PC-9 (cell line): ENCODE results near the gene SNAI3. TPM values are rescaled to one million over a fixed set of nuclear protein-coding genes. Genes with fewer than 3 reads are reported as not detected.

Experiments used
- BruUV-seq: library from RNA; stranded (reverse); fragments of 400-500 nt; replicated peaks from 2 replicates; lab custom pipeline; 2021; lab: Mats Ljungman, UMichigan
- CTCF ChIA-PET: fragments of 300-600 bp; sonication (Branson Sonifier 250); formaldehyde crosslinking; loops from one replicate; lab custom pipeline; 2022; ENCODE audit warnings: antibody characterized with exemption; lab: Charles Lee
- POLR2A ChIA-PET: fragments of 300-600 bp; sonication (Branson Sonifier 250); formaldehyde crosslinking; loops from one replicate; lab custom pipeline; 2022; ENCODE audit warnings: antibody characterized with exemption; ENCODE audit not compliant: unreplicated experiment; lab: Charles Lee
- DNase-seq, 2 experiments: peaks; one replicate each; pipeline versions ENCODE4 v3.0.0 to v3.0.0-alpha.2; 2015 to 2022; ENCODE audit warnings: mixed read lengths in 1 of 2
- H2AFZ ChIP-seq: fragments of 200-600 bp; sonication (generic); 2 replicates; pipeline ENCODE4 v1.8.1; 2017; ENCODE audit warnings: antibody characterized with exemption
- H3F3A ChIP-seq: fragments of 200-600 bp; sonication (generic); 2 replicates; pipeline ENCODE4 v1.8.1; 2017; ENCODE audit warnings: antibody characterized with exemption, mild to moderate bottlenecking, low read depth; ENCODE audit not compliant: insufficient read depth
- H3K27ac ChIP-seq: fragments of 200-600 bp; sonication (generic); 2 replicates; pipeline ENCODE4 v1.6.1; 2016; ENCODE audit warnings: mixed run types
- H3K27me3 ChIP-seq: fragments of 200-600 bp; sonication (generic); 2 replicates; pipeline ENCODE4 v1.6.1; 2016; ENCODE audit warnings: low read depth, mixed run types; ENCODE audit not compliant: insufficient read depth
- H3K36me3 ChIP-seq: fragments of 200-600 bp; sonication (generic); 2 replicates; pipeline ENCODE4 v1.6.1; 2016; ENCODE audit warnings: low read depth, mixed run types
- H3K4me1 ChIP-seq: fragments of 200-600 bp; sonication (generic); replicated peaks from 2 replicates; pipeline ENCODE4 v1.6.1; 2016; ENCODE audit warnings: mixed run types; ENCODE audit not compliant: insufficient read depth
- H3K4me2 ChIP-seq: fragments of 200-600 bp; sonication (generic); 2 replicates; pipeline ENCODE4 v1.6.1; 2017; ENCODE audit warnings: mixed run types
- H3K4me3 ChIP-seq: fragments of 200-600 bp; sonication (generic); 2 replicates; pipeline ENCODE4 v1.6.1; 2016; ENCODE audit warnings: mixed run types
- H3K79me2 ChIP-seq: fragments of 200-600 bp; sonication (generic); 2 replicates; pipeline ENCODE4 v1.6.1; 2017; ENCODE audit warnings: low read depth, mixed run types
- H3K9me2 ChIP-seq: fragments of 200-600 bp; sonication (generic); 2 replicates; pipeline ENCODE4 v1.8.1; 2017; ENCODE audit warnings: mild to moderate bottlenecking; ENCODE audit not compliant: insufficient read depth
- H3K9me3 ChIP-seq: fragments of 200-600 bp; sonication (generic); 2 replicates; pipeline ENCODE4 v1.8.1; 2016; ENCODE audit warnings: low read depth; ENCODE audit not compliant: insufficient read depth
- H4K20me1 ChIP-seq: fragments of 200-600 bp; sonication (generic); 2 replicates; pipeline ENCODE4 v1.8.1; 2017; ENCODE audit not compliant: insufficient read depth
- EZH2 ChIP-seq: fragments of 200-600 bp; sonication (generic); IDR thresholded peaks from 2 replicates; pipeline ENCODE4 v1.8.0; 2017; ENCODE audit warnings: antibody characterized with exemption, low read depth
- intact Hi-C: fragments of 100-400 bp; cut with micrococcal nuclease; formaldehyde crosslinking; loops from one replicate; pipeline ENCODE4 v1.10.0; 2022; ENCODE audit not compliant: unreplicated experiment
- total RNA-seq: library from RNA; stranded (reverse); gene quantifications from 2 replicates; pipeline ENCODE4 v1.2.3, GENCODE V29; 2021
- TF ChIP-seq, protein P1 (sequence below): fragments of 200-600 bp; sonication (generic); conservative IDR thresholded peaks from 2 replicates; pipeline ENCODE4 v1.6.1; 2017; ENCODE audit warnings: mixed run types, antibody characterized with exemption, mild to moderate bottlenecking, moderate library complexity

Gene SNAI3
- total RNA-seq, 1 experiment from 2014 or later = 1.3 TPM

DNA sequence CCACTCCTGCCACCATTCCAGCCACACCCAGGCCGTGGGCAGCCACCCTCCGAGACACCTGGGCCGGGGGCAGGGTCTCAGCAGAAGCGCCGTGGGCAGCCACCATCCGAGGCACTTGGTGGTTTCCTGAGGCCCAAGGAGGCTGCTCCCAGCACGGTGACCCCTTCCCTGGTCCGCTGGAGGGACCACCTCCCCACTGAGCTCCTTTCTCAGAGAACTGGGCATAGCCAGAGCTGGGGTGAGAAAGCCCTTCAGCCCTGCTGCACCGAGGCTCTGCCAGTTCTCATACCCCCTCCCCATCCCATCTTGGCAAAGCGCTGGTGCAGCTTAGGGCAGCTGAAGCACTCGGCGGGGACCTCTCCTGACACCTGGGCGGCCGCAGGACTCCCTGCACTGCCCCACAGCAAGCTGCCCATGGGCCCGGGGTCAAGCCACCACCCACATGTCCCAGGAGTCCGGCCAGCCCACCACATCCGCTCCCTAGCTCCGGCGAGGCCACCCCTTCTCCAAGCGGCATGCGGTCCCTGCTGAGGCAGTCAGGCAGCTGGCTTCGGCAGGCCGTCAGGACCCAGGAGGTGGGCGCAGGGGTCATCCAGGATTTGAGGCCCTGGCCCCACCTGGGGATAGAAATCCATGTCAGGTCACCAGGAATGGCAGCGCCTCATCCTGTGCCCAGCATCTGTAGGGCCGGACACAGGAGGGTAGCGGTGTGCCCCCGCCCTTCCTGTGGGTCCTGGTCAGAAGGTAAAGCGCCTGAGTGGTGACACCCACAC, 34.1 kb downstream of the SNAI3 start:
- Histone ChIP-seq H3K4me3 (peak overlapping the region; percentile 43; the same call in 1 of the 2 replicates), H3K27me3 (0 out of 2 replicates have a peak, but pooled peaks cover 2% of the 10 kb centered on the region), H3K9me2 (no peaks in the 10 kb centered on the region), H2AFZ (no peak overlapping the region), H3K9me3 (no peaks in the 10 kb centered on the region), H3K27ac (peak overlapping the region; percentile 63), H4K20me1 (peaks cover 12% of the 10 kb centered on the region), H3K4me1 (no peaks in the 10 kb centered on the region), H3K79me2 (no peaks in the 10 kb centered on the region), H3K36me3 (no peaks in the 10 kb centered on the region), H3K4me2 (peak overlapping the region; percentile 74), H3F3A (peaks cover 18% of the 10 kb centered on the region; the same call in 1 of the 2 replicates)
- ChIA-PET CTCF (no interaction called here), POLR2A (no interaction called here)
- TF ChIP-seq EZH2 = no peak
- TF ChIP-seq, protein P1, sequence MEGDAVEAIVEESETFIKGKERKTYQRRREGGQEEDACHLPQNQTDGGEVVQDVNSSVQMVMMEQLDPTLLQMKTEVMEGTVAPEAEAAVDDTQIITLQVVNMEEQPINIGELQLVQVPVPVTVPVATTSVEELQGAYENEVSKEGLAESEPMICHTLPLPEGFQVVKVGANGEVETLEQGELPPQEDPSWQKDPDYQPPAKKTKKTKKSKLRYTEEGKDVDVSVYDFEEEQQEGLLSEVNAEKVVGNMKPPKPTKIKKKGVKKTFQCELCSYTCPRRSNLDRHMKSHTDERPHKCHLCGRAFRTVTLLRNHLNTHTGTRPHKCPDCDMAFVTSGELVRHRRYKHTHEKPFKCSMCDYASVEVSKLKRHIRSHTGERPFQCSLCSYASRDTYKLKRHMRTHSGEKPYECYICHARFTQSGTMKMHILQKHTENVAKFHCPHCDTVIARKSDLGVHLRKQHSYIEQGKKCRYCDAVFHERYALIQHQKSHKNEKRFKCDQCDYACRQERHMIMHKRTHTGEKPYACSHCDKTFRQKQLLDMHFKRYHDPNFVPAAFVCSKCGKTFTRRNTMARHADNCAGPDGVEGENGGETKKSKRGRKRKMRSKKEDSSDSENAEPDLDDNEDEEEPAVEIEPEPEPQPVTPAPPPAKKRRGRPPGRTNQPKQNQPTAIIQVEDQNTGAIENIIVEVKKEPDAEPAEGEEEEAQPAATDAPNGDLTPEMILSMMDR = no peak
- TSS peak; percentile 33 for BruUV-seq
- intact Hi-C loops = no loop called here
- no peak for DNase-seq

DNA sequence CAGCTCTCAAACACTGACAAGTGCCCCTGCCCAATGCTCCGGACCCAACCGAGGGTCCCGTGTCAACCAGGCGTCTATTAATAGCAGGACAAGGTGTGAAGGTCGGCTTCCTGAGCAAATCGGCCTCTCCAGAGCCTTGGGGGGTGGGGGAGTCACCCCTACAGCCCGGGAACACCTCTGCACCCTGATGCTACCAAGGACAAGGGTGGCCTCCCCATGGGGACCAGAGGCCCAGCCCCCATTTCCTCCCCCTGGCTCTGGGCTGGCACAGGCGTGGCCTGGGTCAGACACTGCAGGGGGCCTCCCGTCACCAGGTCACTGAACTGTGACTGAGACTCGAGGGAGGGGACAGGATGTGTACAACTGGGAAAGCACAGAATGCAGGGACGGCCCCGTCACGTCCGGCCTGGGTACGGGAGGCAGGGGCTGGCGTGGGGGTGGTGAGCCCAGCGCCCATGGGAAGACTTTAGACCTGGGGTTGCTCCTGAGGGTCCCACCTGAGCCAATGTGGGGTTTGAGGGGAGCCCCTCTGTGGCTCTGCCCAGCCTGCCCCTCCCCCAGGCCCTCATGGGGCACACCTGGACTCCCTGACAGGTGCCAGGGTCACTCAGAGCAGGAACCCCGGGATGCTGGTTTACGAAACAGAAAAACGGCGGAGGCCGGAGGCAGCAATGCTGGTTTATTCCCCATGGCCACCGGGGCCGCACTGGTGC, 34.9 kb downstream of the SNAI3 start:
- Histone ChIP-seq H3K27me3 (peaks cover 8% of the 10 kb centered on the region; the same call in 1 of the 2 replicates), H4K20me1 (peaks cover 12% of the 10 kb centered on the region), H3F3A (peaks cover 18% of the 10 kb centered on the region; the same call in 1 of the 2 replicates), H3K4me3 (peak overlapping the region; percentile 43; the same call in 1 of the 2 replicates), H3K9me3 (no peaks in the 10 kb centered on the region), H2AFZ (no peak overlapping the region), H3K36me3 (no peaks in the 10 kb centered on the region), H3K4me2 (peak overlapping the region; percentile 74), H3K4me1 (no peaks in the 10 kb centered on the region), H3K9me2 (no peaks in the 10 kb centered on the region), H3K27ac (peak overlapping the region; percentile 63), H3K79me2 (no peaks in the 10 kb centered on the region)
- ChIA-PET POLR2A (no interaction called here), CTCF (interaction anchor here (0.6 kb wide), 1 partner anchor 894 kb away, joined by 3 read pairs; no protein-coding TSS in a partner anchor)
- intact Hi-C loops = no loop called here
- peak in 1 of 2 experiments; percentile 48 for DNase-seq
- BruUV-seq = no TSS peak
- TF ChIP-seq EZH2 = no peak
- TF ChIP-seq, protein P1 = no peak

DNA sequence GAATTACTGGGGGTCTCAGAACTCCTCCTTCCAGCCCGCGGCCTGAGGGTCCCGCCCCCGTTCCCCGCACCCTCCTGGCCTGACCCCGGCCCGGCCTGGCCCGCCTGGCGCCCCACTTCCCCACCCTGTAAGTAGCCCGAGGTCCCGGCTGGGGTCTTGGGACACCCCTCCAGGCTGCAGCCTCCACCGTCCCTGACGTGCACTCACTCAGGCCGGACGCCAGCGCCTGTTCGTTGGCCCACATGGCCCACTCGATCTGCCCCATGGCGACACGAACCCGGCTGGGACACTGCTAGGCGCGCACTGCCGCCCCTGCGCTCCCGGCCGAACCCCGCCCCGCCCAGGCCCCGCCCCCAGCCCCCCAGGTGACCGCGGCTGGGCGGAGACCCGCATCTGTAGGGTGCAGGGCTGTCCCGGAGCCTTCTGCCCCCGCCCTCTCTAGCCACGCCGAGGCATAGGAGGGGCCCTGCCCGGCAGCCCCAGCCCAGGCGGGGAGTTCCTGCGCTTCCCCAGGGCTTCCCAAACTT, 35.5 kb downstream of the SNAI3 start, which contains the start of gene CYBA:
Gene CYBA (minus strand): TSS at position 305 of the 527 bp plus-strand sequence. CDS start 40 bp downstream, at position 265.
- H2AFZ ChIP-seq = no peak within 1 kb of the TSS
- BruUV-seq = no TSS peak
- intact Hi-C loops = no loop called here
- no peaks in the 10 kb centered on the region for H3K4me1 ChIP-seq
- no peaks in the 10 kb centered on the region for H3K79me2 ChIP-seq
- no peaks in the 10 kb centered on the region for H3K9me3 ChIP-seq
- H3K4me3 ChIP-seq = peak within 1 kb of the TSS; percentile 58; the same call in 1 of the 2 replicates
- H3K9me2 ChIP-seq = no peaks in the 10 kb centered on the region
- peaks cover 8% of the 10 kb centered on the region; the same call in 1 of the 2 replicates for H3K27me3 ChIP-seq
- no peak for DNase-seq
- H3F3A ChIP-seq = peaks cover 18% of the 10 kb centered on the region; the same call in 1 of the 2 replicates
- H3K36me3 ChIP-seq = no peaks in the 10 kb centered on the region
- peak within 1 kb of the TSS; percentile 74 for H3K4me2 ChIP-seq
- H4K20me1 ChIP-seq = peaks cover 12% of the 10 kb centered on the region
- CTCF ChIA-PET = interaction anchor here (0.6 kb wide), 1 partner anchor 894 kb away, joined by 3 read pairs; no protein-coding TSS in a partner anchor
- TF ChIP-seq, protein P1 = no peak
- TF ChIP-seq EZH2 = no peak
- peak within 1 kb of the TSS; percentile 63 for H3K27ac ChIP-seq
- POLR2A ChIA-PET = no interaction called here
